HEK293 (cell line): ENCODE data around the gene PPFIA1.

Experiments used
- CTCF ChIP-seq: fragments of 450-650 bp; formaldehyde crosslinking; IDR thresholded peaks from 2 replicates; pipeline ENCODE4 v1.5.1; 2016; ENCODE audit warnings: missing biosample characterization, missing genetic modification characterization
- ZNF174 ChIP-seq: fragments of 450-650 bp; formaldehyde crosslinking; IDR thresholded peaks from 2 replicates; pipeline ENCODE4 v1.5.0; 2017; ENCODE audit warnings: missing biosample characterization, mild to moderate bottlenecking, missing genetic modification characterization
- ZNF548 ChIP-seq: fragments of 450-650 bp; formaldehyde crosslinking; IDR thresholded peaks from 2 replicates; pipeline ENCODE4 v1.5.1; 2016; ENCODE audit warnings: missing biosample characterization, missing genetic modification characterization
- ZNF664 ChIP-seq: fragments of 450-650 bp; formaldehyde crosslinking; IDR thresholded peaks from 2 replicates; pipeline ENCODE4 v1.5.1; 2016; ENCODE audit warnings: missing biosample characterization, missing genetic modification characterization

- TF ChIP-seq CTCF (tag by site-specific recombination) (no peak), ZNF548 (no peak), ZNF174 (no peak), ZNF664 (no peak)
Measured at GRCh38 chr11:70246196-70246595, 24.3 kb upstream of the PPFIA1 start.
